ENCODE data around the gene PYHIN1. TPM values are rescaled to one million over a fixed set of nuclear protein-coding genes. Genes with fewer than 3 reads are reported as not detected.
A peak's percentile ranks its signal among the peaks of the same experiment; 100 is the strongest.
"Not testable (repeated sequence)": the region's sequence is repeated elsewhere in the genome, so short reads cannot be mapped to it uniquely, and the experiment has no call there.

Gene PYHIN1
- polyA plus RNA-seq, 4 donors = 0.17 to 0.29 (median 0.23) TPM

DNA sequence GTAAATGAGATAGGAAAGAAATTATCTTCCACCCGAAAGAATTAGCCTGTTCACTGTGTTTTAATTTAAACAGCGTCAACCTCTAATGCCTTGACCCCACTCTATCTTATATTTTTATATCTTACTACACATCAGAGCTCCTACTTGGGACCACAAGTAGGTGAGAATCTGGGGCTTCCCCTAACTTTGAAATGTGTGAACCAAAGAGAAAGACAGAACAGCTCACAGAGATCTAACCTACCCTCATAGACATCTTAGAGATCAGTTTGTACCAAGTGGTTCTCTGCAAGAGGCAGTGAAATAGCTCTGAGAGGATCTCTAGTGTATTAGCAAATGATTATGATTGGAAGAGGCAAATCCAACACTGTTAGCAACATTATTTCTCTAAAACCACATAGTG is 47.4 kb downstream of the PYHIN1 start:
- DNase-seq (ENCODE audit: low read depth in 4 of 4, low spot score in 2 of 4) = no peak

DNA sequence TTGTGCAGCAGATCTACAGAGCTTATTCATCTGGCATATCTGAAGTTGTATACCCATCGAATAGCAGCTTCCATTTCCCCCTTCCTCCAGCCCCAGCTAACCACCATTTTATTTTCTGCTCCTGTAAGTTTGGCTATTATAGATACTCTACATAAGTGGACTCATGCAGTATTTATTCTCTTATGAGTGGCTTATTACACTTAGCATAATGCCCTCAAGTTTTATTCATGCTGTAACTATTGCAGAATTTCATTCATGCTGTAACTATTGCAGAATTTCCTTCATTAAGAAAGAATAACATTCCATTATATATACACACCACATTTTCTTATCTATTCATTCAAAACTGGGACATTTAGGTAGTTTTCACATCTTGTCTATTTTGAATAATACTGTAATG is 47.9 kb downstream of the PYHIN1 start:
- DNase-seq (ENCODE audit: low read depth in 4 of 4, low spot score in 2 of 4) = no peak

DNA sequence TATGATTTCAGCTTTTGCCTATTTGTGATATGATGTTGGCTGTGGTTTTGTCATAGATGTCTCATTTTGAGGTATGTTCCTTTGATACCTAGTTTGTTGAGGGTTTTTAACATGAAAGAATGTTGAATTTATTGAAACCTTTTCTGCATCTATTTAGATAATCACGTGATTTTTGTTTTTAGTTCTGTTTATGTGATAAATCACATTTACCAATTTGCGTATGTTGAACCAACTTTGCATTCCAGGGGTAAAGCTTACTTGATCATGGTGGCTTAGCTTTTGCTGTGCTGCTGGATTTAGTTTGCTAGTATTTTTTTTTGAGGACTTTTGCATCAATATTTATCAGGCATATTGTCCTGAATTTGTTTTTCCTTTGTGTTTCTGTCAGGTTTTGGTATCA is 51.9 kb downstream of the PYHIN1 start:
- DNase-seq (ENCODE audit: low read depth in 4 of 4, low spot score in 2 of 4) = no peak

DNA sequence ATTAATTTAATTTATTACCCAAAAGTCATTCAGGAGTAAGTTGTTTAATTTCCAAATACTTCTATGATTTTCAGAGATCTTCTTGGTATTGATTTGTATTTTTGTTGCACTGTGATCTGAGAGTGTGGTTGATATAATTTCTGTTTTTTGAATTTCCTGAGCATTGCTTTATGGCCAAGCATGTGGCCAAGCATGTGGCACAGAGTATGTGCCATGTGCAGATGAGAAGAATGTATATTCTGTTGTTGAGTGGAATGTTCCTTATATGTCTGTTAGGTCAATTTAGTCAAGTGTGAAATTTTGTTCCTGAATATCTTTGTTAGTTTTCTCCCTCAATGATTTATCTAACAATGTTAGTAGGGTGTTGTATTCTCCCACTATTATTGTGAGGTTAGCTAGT is 53.0 kb downstream of the PYHIN1 start:
- DNase-seq (ENCODE audit: low read depth in 4 of 4, low spot score in 2 of 4) = no peak

DNA sequence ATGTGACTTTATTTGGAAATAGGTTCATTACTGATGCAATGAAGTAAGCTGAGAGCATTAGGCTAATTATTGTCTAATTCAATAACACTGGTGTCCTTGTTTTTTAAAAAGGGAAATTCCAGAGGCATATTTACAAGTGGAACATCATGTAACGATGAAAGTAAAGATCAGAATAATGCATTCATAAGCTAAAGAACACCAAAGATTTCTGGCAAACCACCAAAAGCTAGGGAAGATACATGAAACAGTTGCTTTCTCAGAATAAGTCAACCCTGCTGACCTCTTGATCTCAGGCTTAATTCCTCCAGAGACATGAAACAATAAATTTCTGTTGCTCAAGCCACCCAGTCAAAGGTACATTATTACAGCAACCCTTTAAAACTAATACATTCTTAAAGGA is 58.1 kb downstream of the PYHIN1 start:
- no peak for DNase-seq (ENCODE audit: low read depth in 4 of 4, low spot score in 2 of 4)

DNA sequence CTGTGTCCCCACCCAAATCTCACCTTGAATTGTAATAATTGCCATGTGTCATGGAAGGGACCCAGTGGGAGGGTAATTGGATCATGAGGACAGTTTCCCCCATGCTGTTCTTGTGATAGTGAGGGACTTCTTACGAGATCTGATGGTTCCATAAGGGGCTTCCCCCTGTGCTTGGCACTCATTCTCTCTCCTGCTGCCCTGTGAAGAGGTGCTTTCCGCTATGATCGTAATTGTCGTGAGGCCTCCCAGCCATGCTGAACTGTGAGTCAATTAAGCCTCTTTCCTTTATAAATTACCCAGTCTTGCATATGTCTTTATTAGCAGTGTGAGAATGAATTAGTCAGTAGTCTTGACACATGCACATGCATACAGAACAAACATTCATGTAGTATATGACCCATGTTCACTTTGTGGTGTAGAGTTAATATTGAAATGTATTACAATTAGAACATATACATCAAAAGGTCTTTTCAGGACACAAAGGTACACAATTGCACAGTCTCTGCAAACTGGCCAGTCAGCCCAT is 61.5 kb downstream of the PYHIN1 start:
- no peak for DNase-seq (ENCODE audit: low read depth in 4 of 4, low spot score in 2 of 4)

DNA sequence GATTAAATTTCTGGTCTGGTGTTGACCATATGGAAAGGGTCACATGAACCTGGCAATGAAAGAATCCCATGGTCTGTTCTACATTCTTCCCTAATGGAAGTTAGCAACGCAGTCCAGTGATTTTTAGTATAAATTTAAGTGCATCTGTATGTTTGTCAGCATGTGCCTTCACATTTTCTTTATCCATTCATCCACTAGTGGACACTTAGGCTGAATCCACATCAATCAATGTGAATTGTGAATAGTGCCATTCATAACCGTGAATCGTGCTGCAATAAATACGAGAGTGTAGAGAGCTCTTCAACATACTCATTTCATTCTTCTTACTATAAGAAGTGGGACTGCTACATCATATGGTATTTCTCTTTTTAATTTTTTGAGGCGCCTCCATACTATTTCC is 65.6 kb downstream of the PYHIN1 start:
- DNase-seq (ENCODE audit: low read depth in 4 of 4, low spot score in 2 of 4) = no peak

DNA sequence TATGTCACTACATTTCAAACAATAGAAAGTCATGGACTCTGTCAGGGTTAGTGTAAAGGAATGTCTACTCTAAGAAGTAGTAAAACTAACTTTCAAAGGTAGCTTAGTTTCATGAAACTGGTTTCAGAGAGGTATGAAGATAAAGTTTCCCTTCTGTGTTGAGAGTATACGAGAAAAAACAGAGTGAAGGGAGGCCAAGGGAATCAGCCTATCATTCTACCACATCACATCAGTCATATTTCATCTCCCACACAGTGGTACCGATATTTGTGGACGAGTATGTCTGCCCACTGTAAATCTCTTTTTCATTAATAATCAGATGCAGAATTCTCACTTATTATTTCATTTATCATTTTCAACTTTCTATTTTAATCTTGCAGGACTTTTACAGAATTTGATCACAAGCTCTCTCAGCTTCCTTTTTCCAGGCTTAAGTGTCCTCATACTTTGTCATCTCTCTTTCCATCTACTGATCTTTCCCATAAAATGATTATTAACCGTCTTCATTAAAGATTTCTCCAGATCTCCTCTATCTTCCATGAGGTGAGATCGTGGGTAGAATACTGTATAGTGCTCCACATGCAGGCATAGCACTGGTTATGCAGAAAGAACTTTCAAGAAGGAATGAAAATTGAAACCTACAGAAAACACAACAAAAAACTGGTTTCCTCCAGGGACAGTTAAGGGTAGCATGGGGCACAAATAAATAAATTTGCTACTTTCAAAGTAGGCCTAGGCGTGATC is 66.9 kb downstream of the PYHIN1 start:
- peak in 1 of 4 donors; percentile 16 for DNase-seq (ENCODE audit: low read depth in 4 of 4, low spot score in 2 of 4)

DNA sequence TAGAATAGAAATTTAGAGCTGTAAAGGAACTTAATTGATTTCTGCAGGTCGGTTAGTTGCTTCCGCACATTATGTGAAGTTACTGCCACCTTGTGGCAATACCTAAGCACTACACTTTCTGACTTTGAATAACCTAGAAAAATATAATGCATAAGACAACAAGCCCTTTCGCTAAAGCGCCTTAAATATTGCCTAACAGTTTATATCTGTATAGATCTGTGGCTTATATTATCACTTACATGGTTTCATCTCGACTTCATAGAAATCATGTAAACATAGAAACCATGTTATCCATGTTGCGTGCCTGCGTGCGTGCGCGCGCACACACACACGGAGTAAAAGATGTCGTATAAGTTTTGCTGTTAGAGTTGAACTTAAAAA is 67.4 kb downstream of the PYHIN1 start:
- DNase-seq (ENCODE audit: low read depth in 4 of 4, low spot score in 2 of 4) = peak in 3 of 4 donors; percentile 56 to 91 (median 66)

DNA sequence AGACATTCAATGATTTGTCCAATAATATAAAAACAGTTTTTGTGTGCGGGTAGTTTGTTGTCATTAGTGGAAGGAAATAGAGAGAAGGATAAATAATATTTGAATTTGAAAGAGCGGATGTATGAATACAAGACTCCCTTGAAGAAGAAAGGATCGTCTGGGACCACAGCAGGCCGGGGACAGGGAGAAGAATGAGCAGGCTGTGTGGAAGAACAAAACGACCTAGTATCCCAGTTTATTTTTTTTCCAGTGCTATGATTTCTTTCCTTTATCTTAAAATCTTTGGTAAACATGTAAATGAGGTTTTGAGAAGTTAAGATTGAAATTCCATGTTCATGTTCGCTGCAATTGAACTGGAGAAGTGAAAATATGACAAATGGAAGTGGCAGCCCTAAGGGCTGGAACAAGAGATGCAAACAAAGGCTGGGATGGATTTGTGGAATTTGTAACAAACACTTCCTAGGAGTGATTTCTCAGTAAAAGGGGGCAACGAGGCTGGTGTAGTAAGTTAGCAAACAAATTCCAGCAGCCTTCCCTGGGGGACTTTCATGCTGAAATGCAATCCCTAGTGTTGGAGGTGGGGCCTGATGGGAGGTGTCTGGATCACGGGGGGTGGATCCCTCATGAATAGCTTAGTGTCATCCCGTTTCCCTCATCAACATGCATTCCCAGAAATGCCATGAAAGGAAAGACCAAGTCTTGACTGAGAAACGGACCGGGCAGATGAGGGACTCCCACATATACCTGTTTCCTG is 68.1 kb downstream of the PYHIN1 start:
- DNase-seq (ENCODE audit: low read depth in 4 of 4, low spot score in 2 of 4) = peak in 3 of 4 donors; percentile 82 to 91 (median 90)

DNA sequence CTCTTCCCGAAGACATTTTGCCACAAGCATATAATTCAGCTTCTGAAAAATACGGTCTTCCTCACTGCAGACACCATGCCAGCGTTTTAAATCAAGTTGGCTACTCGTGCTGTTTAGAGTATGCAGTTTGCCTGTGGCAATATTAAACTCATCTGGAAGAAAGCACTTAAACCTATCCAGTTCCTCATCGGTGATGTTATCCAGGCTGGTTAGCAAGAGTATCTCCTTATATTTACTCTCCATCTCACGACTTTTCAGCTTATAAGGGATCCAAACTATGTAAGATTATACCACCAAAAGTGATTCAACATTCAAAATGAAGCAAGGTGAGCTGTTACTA is 68.7 kb downstream of the PYHIN1 start:
- DNase-seq (ENCODE audit: low read depth in 4 of 4, low spot score in 2 of 4) = no peak

DNA sequence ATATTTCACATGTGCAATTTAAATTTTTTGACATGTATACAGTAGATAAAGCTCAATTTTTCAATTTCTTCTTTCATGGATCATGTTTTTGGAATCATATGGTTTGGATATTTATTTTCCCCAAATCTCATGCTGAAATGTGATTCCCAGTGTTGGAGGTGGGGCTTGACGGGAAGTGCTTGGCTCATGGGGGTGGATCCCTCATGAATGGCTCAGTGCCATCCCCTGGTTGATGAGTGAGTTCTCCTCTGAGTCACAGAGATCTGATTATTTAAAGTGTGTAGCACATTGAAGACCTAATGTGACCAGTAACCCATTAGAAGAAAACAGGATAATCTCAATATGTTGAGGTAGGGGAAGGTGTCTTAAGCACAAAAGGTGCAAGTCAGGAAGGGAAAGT is 69.3 kb downstream of the PYHIN1 start:
- peak in 1 of 4 donors; percentile 67 for DNase-seq (ENCODE audit: low read depth in 4 of 4, low spot score in 2 of 4)

DNA sequence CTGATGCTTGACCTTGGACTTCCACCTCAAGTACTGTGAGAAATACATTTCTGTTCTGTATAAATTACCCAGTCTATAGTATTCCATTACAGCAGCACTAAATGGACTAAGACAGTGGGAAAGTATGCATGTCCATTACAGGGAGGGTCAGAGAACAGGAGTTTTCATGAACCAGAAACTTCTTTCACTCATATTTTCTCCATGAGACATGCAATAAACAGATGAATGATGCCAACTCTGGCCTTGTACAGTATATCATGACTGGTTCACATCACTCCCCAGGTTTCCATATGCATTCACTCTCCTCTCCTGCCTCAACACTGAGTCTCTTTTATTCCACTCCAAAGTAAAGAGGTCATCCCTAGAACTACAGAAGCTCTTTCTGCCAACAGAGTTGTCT is 73.8 kb downstream of the PYHIN1 start:
- DNase-seq (ENCODE audit: low read depth in 4 of 4, low spot score in 2 of 4) = no peak

DNA sequence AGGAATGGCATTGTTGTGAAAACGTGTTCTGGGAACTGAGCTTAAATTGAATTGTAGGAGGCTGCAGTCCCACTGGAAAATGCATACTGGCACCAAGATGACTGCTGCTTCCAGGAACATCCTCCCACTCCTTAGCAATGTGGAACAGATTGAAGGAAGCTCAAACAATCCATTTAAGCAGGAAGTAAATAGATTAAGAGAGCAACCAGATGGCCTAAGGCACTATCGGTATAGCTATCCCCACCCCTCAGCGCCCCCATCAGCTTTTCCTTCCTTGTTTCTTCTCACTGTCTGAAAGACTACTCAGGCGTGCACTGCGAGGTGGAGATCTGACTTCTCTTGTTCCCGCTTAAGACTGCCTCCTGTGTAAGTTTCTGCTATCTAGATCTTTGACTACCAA is 74.3 kb downstream of the PYHIN1 start:
- peak in 1 of 4 donors; percentile 42 for DNase-seq (ENCODE audit: low read depth in 4 of 4, low spot score in 2 of 4)

DNA sequence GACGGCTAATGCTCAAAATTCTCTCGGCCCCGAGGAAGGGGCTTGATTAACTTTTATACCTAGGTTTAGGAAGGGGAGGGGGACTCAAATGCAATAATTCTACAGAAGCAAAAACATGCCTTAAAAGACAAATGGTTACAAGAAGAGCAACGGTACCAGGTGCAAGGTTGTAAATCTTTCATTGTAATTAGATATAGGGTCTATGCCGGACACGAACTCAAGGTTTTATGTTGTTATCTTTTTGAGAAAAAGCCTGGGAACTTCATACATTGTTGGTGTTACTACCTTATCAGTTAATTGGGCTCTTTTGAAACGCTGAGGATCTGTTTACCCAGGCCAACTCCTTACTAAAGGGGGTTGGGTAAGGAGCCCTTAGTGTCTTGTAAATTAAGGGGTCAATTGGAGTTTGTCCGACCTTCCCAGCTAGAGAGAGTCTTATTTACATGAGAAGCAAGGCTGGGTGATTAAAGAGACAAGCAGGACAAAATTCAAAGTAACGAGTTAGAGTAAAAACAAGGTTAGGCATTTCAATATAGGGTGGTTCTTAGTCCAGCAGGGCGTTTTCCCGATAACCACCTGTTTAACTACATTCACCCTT is 75.0 kb downstream of the PYHIN1 start:
- DNase-seq (ENCODE audit: low read depth in 4 of 4, low spot score in 2 of 4) = not testable (repeated sequence)

DNA sequence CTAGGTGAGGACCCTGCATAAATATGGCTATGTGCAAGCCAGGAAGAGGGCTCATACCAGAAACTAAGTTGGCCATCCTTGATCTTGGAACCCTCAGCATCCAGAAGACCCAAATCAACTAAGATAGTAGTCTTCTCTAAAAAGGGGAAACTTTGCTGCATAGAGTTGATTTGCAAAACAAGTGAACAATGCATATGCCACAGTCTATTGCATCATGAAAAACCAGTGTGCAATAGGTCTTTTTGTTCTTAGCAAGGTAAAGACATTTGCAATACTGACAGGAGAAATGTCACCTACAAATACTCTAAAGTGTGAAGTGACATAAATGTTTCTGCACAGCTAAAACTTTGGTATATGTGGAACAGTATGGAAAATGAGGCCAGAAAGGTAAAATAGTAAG is 76.4 kb downstream of the PYHIN1 start:
- DNase-seq (ENCODE audit: low read depth in 4 of 4, low spot score in 2 of 4) = no peak

DNA sequence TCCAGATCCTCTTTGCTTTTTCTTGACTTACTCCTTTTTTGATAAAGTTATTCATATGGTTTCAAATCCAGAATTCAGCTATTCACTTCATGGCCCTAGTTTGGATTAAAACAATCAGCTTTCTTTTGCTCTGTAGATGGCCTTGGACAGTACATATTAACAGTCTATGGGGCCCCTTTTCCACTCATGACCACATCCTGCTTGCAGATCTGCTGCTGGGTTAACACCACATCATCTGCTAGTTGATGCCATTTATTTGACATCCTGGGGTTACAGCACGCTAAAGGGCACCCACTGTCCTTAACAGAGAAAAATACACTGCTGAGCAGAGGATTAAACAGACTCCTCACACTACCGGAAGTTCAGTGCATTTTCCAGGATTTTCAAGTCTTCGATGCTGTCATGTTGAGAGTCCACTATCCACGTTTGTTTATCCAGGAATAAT is 77.4 kb downstream of the PYHIN1 start:
- DNase-seq (ENCODE audit: low read depth in 4 of 4, low spot score in 2 of 4) = no peak

DNA sequence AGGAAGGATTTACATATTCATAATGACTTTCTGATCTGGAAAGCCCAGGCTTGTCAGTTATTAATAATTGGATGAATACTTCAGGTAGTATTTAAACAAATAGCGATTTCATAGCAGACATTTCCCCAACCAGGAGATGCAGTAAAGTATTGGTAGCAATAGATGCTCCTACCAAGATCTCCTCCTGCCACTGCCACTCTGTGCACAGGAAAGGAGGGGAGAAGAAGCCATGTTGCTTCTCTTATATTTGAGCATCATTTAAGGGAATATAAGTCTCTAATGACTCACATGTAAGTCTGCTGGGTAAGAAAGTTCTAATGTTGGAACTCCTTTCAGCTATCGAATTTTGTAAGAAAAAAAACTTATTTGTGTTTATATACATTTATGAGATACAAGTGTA is 77.9 kb downstream of the PYHIN1 start:
- DNase-seq (ENCODE audit: low read depth in 4 of 4, low spot score in 2 of 4) = no peak

DNA sequence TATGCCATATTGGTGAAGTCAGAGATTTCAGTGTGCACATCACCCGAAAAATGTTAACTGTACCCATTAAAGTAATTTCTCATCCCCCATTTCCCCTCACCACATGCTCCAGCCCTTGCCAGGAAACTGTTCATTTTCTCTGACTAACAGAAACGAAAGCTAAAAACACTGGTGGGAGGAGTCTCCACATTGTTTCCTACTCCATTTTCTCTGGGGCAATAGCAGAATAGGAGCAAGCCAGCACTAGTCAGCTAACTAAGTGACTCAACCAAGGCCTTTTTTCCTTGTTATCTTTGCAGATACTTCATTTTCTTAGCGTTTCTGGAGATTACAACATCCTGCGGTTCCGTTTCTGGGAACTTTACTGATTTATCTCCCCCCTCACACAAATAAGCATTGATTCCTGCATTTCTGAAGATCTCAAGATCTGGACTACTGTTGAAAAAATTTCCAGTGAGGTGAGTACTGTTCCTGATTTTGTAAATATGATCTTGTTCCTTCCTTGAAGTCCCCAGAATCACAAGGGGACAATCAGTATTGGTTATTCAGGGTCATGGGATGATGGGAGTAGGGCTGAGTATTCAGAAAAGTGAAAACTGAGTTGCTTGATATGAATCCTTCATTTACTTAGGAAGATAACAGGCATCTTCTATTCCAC is 78.5 kb downstream of the PYHIN1 start, which contains the start of gene IFI16:
IFI16 (plus strand) TSS at position 204 of the 658 bp plus-strand sequence. CDS start 4,774 bp downstream, outside the sequence.
- peak in 1 of 4 donors; percentile 61 for DNase-seq (ENCODE audit: low read depth in 4 of 4, low spot score in 2 of 4)

DNA sequence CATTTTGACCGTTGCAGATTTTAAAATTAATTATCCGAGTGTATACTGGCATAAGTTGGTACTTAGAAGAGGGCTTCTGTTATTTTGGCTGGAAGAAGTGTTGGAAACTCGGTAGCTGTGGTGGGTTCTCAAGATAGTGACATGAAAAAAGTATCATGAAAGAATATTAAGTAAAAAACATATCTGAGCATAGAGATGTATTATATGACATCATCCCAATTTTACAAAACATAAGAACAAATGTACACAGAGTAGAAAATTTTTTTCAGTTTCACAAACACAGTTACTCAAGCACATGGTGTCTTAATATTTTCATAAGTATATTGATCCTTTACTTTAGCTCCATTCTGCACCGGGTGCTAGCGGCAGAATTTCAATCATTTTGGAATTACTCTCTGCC is 79.0 kb downstream of the PYHIN1 start:
- DNase-seq (ENCODE audit: low read depth in 4 of 4, low spot score in 2 of 4) = no peak

DNA sequence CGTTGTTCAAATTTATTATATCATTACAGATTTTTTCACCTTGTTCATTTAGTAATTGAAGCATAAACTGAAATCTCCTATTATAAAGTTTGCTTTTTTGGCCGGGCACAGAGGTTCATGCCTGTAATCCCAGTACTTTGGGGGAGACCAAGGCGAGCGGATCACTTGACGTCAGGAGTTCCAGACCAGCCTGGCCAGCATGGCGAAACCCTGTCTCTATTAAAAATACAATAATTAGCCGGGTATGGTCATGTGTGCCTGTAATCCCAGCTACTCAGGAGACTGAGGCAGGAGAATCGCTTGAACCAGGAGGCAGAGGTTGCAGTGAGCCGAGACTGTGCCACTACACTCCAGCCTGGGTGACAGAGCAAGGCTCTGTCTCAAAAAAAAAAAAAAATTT is 79.6 kb downstream of the PYHIN1 start:
- not testable (repeated sequence) for DNase-seq (ENCODE audit: low read depth in 4 of 4, low spot score in 2 of 4)
